ENCODE results near the gene CROCC2.

Gene CROCC2

DNA sequence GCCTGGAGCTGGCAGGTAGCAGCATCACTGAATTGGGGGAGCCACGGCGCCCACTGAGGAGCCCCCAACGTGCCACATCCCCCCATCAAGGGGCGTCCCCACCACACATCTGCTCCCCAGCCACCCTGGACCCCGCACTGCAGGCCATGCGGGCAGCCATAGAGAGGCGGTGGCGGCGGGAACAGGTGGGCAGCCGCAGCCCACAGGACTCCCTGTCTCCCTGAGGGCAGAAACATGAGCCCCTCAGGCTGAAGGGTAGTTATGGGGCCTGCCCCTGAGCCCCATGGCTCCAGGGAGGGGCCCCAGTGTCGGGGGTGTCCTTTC is 26.6 kb downstream of the CROCC2 start:
- no peak for DNase-seq (ENCODE audit: insufficient read length, low spot score)
- FAIRE-seq: no peak

DNA sequence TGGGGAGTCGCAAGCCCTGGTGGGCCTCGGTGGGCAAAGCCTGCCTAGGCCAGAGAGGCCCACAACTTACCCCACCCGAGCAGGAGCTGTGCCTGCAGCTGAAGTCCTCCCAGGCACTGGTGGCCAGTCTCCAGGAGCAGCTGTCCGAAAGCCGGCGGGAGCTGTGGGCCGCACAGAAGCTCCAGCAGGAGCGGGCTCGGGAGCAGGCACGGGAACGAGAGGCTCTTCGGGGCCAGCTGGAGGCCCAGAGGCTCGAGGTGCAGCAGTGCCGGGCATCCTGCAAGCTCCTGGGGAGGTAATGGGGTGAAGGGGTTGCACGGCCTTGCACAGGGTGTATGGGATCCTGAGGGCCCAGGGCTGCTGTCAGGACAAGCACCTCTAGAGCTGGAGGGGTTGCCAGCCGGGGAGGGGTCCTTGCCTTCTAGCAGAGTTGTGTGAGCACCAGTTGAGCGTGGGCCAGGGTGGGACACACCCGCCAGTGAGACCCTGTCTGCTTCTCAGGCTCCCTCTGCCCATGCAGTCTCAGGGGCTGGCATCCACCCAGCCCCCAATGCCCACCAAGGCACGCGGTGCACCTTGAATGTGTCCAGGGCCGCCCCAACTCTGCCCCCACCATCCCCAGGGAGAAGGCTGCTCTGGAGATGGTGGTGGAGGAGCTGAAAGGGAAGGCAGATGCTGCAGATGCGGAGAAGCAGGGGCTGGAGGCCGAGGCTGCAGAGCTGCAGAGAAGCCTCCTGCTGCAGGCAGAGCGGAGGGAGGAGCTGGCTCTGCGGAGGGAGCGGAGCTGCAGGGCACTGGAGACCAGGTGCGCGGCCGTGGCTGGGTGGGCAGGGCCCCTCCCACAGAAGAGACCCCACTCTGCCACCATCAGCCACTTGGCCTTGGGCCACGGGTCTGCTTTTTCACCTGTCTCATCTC is 27.2 kb downstream of the CROCC2 start:
- FAIRE-seq (no peak), DNase-seq (ENCODE audit: insufficient read length, low spot score) (no peak)

DNA sequence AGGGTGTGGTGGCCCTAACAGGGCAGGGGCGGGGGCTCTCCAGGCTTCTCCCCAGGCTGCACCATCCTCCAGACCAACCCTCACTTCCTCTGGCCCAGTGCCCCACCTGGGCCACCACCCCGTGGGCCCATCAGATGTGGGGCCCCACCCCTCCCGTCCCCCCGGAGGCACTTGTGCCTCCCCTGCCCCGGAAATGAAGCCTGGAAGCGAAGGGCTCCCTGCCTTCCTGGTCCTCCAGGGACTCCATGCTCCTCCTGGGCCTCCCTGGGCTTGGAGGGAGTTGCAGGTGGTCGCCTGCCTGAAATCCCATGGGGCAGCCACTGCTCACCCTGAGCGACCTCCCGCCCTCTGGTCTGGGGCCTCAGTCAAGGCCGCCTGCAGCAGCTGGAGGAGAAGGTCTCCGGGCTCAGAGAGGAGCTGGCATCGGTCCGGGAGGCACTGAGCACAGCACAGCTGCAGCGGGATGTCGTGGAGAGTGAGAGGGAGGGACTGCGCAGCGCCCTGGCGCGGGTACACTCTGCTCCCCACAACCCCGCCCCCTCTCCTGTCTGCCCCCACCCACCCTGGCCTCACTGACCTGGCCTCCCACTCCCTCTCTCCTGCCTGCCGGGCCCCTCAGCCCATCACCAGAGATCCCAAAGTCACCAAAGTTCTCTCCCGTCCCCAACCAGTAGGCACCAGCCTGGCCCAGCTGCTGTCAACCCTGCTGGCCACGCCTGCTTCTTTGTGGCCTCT is 28.0 kb downstream of the CROCC2 start:
- DNase-seq (ENCODE audit: insufficient read length, low spot score): no peak
- no peak for FAIRE-seq

DNA sequence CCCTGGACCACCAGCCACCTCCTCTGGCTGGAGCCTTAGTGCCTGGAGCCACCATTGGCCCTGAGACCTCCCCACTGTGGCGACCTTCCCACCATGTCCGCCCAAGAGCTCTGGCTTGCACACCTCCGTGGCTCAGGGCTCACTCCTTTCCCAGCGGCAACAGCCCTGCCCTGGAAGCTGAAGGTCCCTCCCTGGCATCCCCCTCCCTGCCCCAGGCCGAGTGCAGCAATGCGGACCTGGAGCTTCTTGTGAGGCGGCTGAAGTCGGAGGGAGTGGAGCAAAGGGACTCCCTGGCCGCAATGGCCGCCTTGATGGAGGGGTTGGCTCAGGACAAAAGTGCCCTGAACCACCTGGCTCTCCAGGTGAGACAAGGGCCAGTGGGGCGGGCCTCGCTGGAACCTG is 28.6 kb downstream of the CROCC2 start:
- FAIRE-seq (no peak), DNase-seq (ENCODE audit: insufficient read length, low spot score) (no peak)

DNA sequence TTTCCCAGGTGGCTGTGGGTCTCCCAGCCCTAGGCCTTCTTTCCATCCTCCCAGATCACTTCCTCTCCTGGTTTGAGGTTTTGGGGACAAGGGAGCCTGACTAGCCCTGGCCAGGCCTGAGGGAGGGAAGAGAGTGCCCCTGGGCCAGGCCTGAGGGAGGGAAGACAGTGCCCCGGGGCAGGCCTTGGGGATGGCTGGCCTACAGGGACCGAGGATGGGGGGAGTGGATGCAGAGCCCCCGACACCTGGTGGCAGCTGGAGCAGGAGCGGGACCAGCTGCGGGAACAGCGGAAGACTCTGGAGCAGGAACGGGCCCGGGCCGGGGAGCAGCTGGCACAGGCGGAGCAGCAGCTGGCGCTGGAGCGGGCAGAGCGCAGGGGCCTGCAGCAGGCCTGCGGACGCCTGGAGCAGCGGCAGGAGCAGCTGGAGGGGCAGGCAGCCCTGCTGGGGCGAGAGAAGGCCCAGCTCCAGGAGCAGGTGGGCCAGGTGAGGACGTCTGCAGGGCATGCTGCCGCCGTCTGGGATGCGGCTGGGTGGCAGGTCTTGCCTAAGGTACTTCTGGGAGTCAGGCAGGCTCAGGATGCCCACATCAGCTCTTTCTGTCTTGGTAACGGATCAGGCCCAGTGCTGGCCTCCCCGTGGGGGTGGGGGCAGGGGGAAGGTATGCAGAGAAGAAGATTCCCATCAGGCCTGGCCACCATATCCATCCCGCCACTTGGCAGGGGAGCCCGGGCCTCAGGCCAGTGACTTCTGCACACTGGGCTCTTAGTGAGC is 29.2 kb downstream of the CROCC2 start:
- FAIRE-seq (no peak), DNase-seq (ENCODE audit: insufficient read length, low spot score) (no peak)

DNA sequence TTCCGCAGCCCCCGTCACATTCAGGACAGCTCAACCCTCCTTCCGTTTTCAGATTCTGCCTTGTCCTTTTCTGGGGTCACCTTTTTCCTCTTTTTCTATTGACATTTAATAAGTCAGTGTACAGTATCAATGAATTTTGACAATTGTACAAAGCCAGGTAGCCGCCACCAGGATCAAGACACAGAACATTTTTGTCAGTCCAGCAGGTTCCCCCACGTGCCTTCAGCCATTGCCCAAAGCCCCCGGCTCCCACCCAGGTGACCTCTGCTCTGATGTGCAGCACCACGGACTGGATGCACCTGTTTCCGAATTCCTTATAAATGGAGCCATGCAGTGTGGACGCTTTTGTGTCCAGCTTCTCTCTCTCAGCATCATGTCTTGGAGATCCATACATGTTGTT is 30.0 kb downstream of the CROCC2 start:
- DNase-seq (ENCODE audit: insufficient read length, low spot score): no peak
- FAIRE-seq: no peak

DNA sequence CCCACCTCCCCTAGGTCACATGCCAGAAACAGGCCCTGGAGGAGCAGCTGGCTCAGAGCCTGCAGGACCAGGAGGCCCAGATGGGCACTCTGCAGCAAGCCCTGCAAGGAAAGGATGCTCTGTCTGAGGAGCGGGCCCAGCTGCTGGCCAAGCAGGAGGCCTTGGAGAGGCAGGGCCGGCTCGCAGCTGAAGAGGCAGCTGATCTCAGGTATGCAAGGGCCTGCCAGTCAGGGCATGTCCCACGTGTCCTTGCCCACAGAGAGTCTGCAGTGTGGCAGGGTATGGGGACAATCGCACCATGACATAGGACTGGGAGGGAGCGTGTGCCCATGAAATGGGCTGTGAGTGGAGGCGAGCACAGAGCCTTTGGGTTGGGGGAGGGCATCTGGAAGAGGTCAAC is 39.9 kb downstream of the CROCC2 start:
- no peak for DNase-seq (ENCODE audit: insufficient read length, low spot score)
- no peak for FAIRE-seq

DNA sequence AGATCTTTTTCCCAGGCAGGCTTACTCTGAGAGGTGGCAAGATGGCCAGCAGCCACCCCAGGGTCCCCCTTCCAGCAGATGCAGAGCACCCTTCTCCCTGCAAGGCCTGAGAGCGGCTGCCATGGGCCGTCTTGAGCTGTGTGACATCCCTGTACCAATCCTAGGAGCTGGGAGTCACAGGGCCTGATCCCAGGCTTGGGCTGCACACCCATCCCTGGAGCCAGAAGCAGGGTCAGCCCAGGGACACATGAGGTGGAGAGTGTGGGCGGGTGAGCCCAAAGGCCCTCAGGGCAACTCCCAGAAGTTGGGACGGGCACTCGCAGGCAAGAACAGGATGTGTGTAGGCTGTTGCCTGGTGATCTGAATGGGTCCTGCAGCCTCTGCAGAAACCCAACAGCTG is 40.5 kb downstream of the CROCC2 start:
- FAIRE-seq: no peak
- no peak for DNase-seq (ENCODE audit: insufficient read length, low spot score)

DNA sequence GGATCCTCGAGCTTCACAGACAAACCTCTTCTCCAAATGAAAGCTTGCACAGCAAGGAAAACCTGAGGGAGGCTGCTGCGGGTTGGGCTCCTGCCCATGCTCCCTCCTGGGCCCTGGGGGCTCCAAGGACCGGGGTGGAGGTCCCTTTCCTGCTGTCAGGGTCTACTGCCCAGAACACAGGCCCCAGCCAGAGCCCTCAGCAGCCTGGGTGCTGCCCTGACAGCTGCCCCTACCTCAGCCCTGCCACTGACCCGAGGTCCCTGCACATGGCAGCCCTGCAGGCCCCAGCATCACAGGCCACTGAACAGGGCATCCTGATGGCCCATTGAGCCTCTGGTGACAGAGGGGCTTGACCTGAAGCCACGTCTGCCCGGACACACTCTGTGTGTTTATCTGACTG is 41.0 kb downstream of the CROCC2 start:
- DNase-seq (ENCODE audit: insufficient read length, low spot score) (no peak), FAIRE-seq (no peak)

DNA sequence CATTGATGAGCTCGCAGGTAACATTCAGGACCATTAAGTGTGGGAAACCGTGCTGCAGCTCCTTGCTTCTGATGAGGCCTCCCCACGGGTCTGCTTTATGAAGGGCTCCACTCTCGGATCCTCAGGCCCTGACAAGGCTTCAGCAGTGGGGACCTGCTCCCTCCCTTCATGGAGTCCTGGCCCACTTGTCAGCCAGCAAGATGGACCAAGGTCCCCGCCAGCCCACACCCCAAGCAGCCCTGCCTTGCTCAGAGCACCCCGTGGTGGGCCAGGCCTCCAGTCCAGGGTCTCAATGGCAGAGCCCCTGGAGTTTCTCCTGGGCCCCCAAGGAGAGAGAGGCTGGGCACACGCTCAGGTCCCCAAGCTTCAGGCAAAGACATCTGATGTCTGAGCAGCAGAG is 41.5 kb downstream of the CROCC2 start:
- no peak for DNase-seq (ENCODE audit: insufficient read length, low spot score)
- FAIRE-seq: no peak

DNA sequence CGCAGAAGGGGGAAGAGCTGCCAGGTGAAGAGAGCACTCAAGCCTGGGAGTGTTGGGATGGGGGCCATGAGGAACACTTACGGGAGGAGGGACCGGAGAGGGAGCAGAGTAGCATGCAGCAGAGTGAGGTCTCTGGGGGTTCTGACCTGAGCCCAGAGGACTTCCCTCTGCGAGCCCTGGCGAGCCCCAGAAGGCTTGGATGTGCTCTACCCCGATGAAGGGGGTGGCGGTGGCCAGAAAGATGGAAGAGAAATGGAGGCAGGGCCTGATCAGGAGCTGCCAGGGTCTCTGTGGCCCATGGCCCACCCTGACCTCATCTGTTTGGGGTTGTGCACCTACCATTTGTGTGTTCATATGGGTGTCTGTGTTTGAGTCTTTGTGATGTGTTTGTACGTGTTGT is 42.0 kb downstream of the CROCC2 start:
- FAIRE-seq (no peak), DNase-seq (ENCODE audit: insufficient read length, low spot score) (no peak)

DNA sequence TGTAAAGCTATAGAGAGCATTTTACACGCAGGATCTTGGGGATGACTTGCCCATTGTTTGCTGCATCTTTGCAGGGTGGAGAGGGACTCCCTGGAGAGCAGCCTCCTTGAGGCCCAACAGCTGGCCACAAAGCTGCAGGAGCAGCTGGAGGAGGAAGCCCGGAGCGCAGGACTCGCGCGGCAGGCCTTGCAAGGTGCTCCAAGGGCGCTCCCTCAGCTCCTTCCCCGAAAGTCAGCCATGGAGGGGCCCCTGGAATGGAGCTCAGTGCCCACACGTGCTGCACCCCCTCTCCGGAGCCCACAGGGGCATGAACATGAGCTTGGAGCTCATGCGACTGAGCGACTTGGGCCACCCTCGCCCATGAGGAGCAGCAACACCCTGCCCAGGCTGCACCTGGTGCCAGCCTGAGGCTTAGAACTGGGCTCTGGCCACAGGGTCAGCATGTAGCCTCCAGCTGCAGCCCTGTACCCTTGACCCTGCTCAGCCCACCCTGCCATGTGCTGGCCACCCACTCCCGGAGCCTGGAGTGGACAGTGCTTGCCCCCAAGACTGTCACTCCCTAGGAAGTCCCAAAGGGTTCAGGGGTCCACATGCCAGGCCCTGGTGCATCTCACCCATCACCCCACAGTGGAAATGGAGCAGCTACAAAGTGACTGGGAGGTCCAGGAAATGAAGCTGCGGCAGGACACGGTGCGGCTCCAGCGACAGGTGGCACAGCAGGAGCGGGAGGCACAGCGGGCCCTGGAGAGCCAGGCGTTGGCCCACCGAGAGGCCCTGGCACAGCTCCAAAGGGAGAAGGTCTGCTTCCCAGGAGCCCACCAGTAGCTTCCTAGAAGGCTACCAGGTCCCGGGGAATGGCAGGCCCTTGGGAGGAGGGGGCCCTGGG is 43.0 kb downstream of the CROCC2 start:
- DNase-seq (ENCODE audit: insufficient read length, low spot score) (no peak), FAIRE-seq (no peak)

DNA sequence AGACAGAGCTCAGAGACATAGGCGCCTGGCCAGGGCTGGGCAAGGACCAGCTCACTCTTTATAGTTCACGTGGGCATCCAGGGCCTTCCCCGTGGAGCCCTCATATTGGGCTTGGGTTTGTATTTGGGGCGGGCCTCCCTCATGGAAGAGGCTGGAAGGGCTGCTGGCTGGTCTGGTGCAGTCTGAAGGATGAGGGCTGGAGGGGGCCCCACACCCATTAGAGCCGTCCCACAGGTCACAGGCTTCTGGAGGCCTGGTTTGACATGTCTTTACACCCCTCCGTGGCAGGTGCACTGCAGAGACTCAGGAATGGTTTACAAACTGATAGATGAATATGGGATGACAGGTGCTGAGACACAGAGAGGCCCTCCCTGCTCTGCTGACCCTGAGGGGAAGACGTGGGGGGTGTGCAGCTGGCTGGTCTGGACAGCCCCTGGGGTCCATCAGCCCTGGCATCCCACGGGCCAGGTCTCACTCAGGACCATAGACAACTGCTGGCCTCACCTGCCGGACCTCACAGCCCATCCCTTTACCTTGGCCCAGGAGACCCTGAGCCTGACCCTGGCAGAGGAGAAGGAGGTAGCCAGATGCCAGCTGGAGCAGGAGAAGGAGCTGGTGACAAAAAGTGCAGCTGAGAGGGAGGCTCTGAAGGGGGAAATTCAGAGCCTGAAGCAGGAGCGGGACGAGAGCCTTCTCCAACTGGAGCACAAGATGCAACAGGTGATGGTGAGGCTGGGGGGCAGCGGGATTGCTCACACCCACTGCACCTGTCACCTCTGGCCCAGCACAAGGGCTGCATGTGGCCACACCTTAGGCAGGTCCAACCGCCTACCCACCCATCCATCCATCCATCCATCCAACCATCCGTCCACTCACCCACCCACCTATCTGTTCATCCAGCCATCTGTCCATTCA is 43.9 kb downstream of the CROCC2 start:
- DNase-seq (ENCODE audit: insufficient read length, low spot score) (no peak), FAIRE-seq (no peak)

DNA sequence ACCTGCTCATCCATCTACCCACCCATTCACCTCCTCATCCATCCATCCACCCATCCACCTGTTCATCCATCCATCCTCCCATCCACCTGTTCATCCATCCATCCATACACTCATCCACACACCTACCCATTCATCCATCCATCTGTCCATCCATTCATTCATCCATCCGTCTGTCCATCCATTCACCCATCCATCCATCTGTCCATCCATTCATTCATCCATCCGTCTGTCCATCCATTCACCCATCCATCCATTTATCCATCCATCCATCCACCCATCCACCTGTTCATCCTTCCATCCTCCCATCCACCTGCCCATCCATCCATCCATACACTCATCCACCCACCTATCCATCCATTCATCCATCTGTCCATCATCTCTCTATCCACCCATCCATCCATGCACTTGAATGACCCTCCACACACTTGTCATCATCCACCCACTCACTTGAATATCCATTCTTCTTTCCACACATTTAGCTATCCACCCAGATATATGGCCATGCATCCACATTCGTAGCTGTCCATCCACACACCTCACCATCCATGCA is 45.0 kb downstream of the CROCC2 start:
- FAIRE-seq (no peak), DNase-seq (ENCODE audit: insufficient read length, low spot score) (no peak)

DNA sequence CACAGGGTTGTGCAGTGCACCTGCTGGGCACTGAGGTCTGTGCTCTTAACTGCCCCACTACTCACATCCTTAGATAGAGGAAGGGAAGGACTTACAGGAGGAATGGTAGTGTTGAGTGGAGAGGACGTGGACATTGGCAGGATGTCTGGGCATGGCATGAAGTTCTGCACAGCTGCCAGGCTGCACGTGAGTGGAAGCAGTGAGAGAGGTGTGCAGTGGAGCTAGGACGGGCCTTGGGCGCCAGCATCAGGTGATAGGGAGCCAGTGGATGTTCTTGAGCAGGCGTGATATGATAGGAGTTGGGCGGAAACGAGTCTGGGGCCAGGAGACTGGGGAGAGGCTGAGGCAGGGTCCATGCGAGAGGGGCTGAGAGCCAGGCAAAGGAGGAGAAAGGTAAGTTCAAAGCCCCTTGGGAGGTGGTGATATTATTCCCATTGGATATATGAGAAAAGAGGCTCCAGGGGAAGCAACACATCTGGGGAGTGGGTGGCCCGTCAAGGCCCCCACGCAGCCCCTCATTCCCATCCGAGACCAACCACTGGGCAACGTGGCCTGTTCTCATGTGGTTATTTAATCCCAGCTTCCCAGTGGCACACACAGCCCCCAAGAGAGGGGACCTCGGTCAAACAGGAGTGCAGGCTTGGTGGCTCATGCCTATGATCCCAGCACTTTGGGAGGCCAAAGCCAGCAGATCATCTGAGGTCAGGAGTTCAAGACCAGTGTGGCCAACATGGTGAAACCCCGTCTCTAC is 46.5 kb downstream of the CROCC2 start:
- no peak for DNase-seq (ENCODE audit: insufficient read length, low spot score)
- no peak for FAIRE-seq

DNA sequence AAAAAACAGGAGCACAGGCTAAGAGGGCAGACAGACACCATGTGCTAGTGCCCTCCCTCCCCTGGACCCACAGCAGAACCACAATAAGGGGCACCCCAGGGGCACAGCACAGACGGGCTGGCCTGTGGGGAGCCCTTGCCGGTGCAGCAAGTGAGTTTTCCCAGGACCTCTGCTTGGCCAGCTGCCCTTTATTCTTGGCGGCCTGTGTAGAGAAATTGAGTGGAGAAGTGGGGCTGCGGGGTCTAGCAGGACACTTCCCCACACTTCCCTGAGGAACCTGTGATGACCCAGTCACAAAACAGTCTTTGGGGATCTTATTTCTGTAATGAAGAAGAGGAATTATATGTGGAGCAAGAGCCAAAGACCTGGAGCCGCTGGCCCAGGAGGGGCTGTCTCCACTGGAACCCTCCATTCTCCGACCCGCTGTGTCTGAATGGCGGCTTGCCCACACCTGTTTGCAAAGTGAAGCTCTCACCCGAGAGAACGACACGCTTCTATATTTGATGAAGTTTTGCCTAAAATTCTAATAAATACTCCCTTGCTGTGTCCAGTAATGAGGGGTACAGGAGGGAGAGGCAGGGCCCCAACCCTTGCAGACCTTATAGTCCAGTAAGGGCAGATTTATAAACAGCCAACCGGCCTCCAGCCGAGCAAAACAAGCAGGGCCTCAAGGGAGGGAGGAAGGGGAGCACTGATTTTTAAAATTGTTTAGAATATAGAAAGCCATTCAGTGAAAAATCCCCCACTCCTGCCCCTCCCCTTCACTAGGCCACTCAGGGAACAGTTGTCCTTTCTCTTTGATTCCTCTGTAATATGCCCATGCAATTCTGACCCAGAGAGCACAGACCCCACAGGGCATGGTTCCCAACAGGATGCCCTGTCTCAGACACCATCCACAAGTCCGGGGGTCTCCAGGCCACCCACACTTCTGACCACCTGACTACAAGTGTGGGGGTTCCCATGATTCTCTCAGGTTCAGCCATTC is 47.6 kb downstream of the CROCC2 start:
- DNase-seq (ENCODE audit: insufficient read length, low spot score): no peak
- FAIRE-seq: no peak

Data from GM19239 (cell line).